DND-41 (cell line): ENCODE data around the gene SIGLEC7.

Experiments used
- CTCF ChIP-seq: IDR thresholded peaks from 2 replicates; pipeline ENCODE4 v1.5.1; 2012; ENCODE audit warnings: borderline replicate concordance, low read length, moderate library complexity, mild to moderate bottlenecking; ENCODE audit not compliant: poor library complexity, severe bottlenecking; ENCODE audit errors: extremely low read depth
- EZH2 ChIP-seq: IDR thresholded peaks from 3 replicates; pipeline ENCODE4 v1.6.1; 2012; ENCODE audit warnings: borderline replicate concordance, low read depth, mild to moderate bottlenecking, moderate library complexity, low read length, inconsistent platforms; ENCODE audit not compliant: severe bottlenecking

GRCh38 chr19:51097166-51097738, 44.8 kb upstream of the SIGLEC7 start:
- TF ChIP-seq CTCF (peak; percentile 69), EZH2 (no peak)
